H9 (cell line): ENCODE results near the gene PHF1. TPM values are rescaled to one million over a fixed set of nuclear protein-coding genes. Genes with fewer than 3 reads are reported as not detected.

Source experiments
- DNase-seq: peaks from one replicate; pipeline ENCODE4 v3.0.0-alpha.2; 2017
- H2AFZ ChIP-seq: one replicate; pipeline ENCODE4 v1.6.1; 2013; ENCODE audit warnings: mild to moderate bottlenecking, low read length, control low read depth, moderate library complexity
- H2AK5ac ChIP-seq: 2 replicates; pipeline ENCODE4 v1.6.1; 2013; ENCODE audit warnings: low read length, control low read depth, mixed read lengths; ENCODE audit not compliant: insufficient read length
- H2BK120ac ChIP-seq: one replicate; pipeline ENCODE4 v1.6.1; 2013; ENCODE audit warnings: low read depth, mild to moderate bottlenecking, low read length, control low read depth, inconsistent platforms; ENCODE audit not compliant: poor library complexity, severe bottlenecking
- H2BK12ac ChIP-seq: 2 replicates; pipeline ENCODE4 v1.6.1; 2013; ENCODE audit warnings: low read length, control low read depth, mixed read lengths, low read depth; ENCODE audit not compliant: insufficient read length
- H2BK15ac ChIP-seq: 2 replicates; pipeline ENCODE4 v1.6.1; 2013; ENCODE audit warnings: low read depth, low read length, control low read depth
- H2BK20ac ChIP-seq: one replicate; pipeline ENCODE4 v1.6.1; 2013; ENCODE audit warnings: low read depth, mild to moderate bottlenecking, low read length, control low read depth, inconsistent platforms; ENCODE audit not compliant: poor library complexity, severe bottlenecking
- H2BK5ac ChIP-seq: 2 replicates; pipeline ENCODE4 v1.6.1; 2013; ENCODE audit warnings: low read length, control low read depth, mixed read lengths; ENCODE audit not compliant: insufficient read length
- H3K14ac ChIP-seq: 2 replicates; pipeline ENCODE4 v1.6.1; 2013; ENCODE audit warnings: low read length, control low read depth; ENCODE audit not compliant: insufficient read depth
- H3K18ac ChIP-seq: 2 replicates; pipeline ENCODE4 v1.6.1; 2013; ENCODE audit warnings: low read depth, mild to moderate bottlenecking, mixed read lengths, low read length, control low read depth; ENCODE audit not compliant: insufficient read length
- H3K23ac ChIP-seq: 2 replicates; pipeline ENCODE4 v1.6.1; 2013; ENCODE audit warnings: low read length, control low read depth, mixed read lengths, low read depth; ENCODE audit not compliant: insufficient read length
- H3K23me2 ChIP-seq: 2 replicates; pipeline ENCODE4 v1.6.1; 2013; ENCODE audit warnings: low read depth, mild to moderate bottlenecking, mixed read lengths, low read length, control low read depth; ENCODE audit not compliant: insufficient read length, poor library complexity, severe bottlenecking
- H3K27ac ChIP-seq: 2 replicates; pipeline ENCODE4 v1.5.1; 2013; ENCODE audit warnings: low read length, control low read depth, mixed read lengths, low read depth; ENCODE audit not compliant: insufficient read length
- H3K27me3 ChIP-seq: 2 replicates; pipeline ENCODE4 v1.6.1; 2013; ENCODE audit warnings: low read length, control low read depth, inconsistent platforms; ENCODE audit not compliant: insufficient read depth
- H3K4ac ChIP-seq: 2 replicates; pipeline ENCODE4 v1.6.1; 2013; ENCODE audit warnings: low read depth, mild to moderate bottlenecking, control low read depth, inconsistent platforms, low read length, moderate library complexity
- H3K4me1 ChIP-seq: 2 replicates; pipeline ENCODE4 v1.6.1; 2013; ENCODE audit warnings: low read length, control low read depth, inconsistent platforms; ENCODE audit not compliant: insufficient read depth
- H3K4me2 ChIP-seq: 2 replicates; pipeline ENCODE4 v1.6.1; 2013; ENCODE audit warnings: low read length, control low read depth, mixed read lengths; ENCODE audit not compliant: insufficient read length, insufficient read depth
- H3K56ac ChIP-seq: 2 replicates; pipeline ENCODE4 v1.6.1; 2013; ENCODE audit warnings: low read depth, mild to moderate bottlenecking, mixed read lengths, low read length, control low read depth; ENCODE audit not compliant: insufficient read length
- H3K79me1 ChIP-seq: 2 replicates; pipeline ENCODE4 v1.6.1; 2013; ENCODE audit warnings: low read depth, mild to moderate bottlenecking, moderate library complexity, low read length, control low read depth, inconsistent platforms; ENCODE audit not compliant: insufficient read depth, poor library complexity, severe bottlenecking
- H3K79me2 ChIP-seq: 2 replicates; pipeline ENCODE4 v1.6.1; 2013; ENCODE audit warnings: low read length, control low read depth, inconsistent platforms; ENCODE audit not compliant: insufficient read depth
- H3K9ac ChIP-seq: 2 replicates; pipeline ENCODE4 v1.6.1; 2013; ENCODE audit warnings: low read length, control low read depth, mixed read lengths; ENCODE audit not compliant: insufficient read length; ENCODE audit errors: extremely low read depth
- H3K9me3 ChIP-seq: one replicate; pipeline ENCODE4 v1.6.1; 2013; ENCODE audit warnings: low read depth, low read length, inconsistent platforms; ENCODE audit not compliant: control insufficient read depth
- H3T11ph ChIP-seq: one replicate; pipeline ENCODE4 v1.6.1; 2013; ENCODE audit warnings: mild to moderate bottlenecking, low read length, control low read depth, inconsistent platforms
- H4K20me1 ChIP-seq: one replicate; pipeline ENCODE4 v1.6.1; 2013; ENCODE audit not compliant: control insufficient read depth, insufficient read length, insufficient read depth
- H4K5ac ChIP-seq: 2 replicates; pipeline ENCODE4 v1.6.1; 2013; ENCODE audit warnings: low read depth, mild to moderate bottlenecking, mixed read lengths, low read length, control low read depth; ENCODE audit not compliant: insufficient read length
- H4K8ac ChIP-seq: replicated peaks from 2 replicates; pipeline ENCODE4 v1.6.1; 2013; ENCODE audit warnings: low read length, control low read depth, mixed read lengths, low read depth; ENCODE audit not compliant: insufficient read length
- H4K91ac ChIP-seq: 2 replicates; pipeline ENCODE4 v1.6.1; 2013; ENCODE audit warnings: low read depth, mild to moderate bottlenecking, moderate library complexity, mixed read lengths, low read length, control low read depth; ENCODE audit not compliant: insufficient read length
- H3K27ac Mint-ChIP-seq, 3 experiments: 2 replicates in 2 of 3; 3 replicates in 1 of 3; pipeline ENCODE4 v1.8.0; 2020 to 2021; ENCODE audit warnings: mixed read lengths in 3 of 3, mild to moderate bottlenecking in 1 of 3, moderate library complexity in 1 of 3
- H3K27me3 Mint-ChIP-seq: 2 replicates; pipeline ENCODE4 v1.8.0; 2021; ENCODE audit warnings: low read depth, mild to moderate bottlenecking, moderate library complexity, mixed read lengths
- H3K36me3 Mint-ChIP-seq, 3 experiments: 2 replicates in 2 of 3; 3 replicates in 1 of 3; pipeline ENCODE4 v1.8.0; 2020 to 2021; ENCODE audit warnings: low read depth in 3 of 3, mixed read lengths in 3 of 3; ENCODE audit not compliant: insufficient read depth in 1 of 3
- H3K4me1 Mint-ChIP-seq, 2 experiments: 2 replicates each; pipeline ENCODE4 v1.8.0; 2020; ENCODE audit warnings: mixed read lengths in 2 of 2
- H3K4me3 Mint-ChIP-seq, 2 experiments: 2 replicates in 1 of 2; 3 replicates in 1 of 2; pipeline ENCODE4 v1.8.0; 2020 to 2021; ENCODE audit warnings: mild to moderate bottlenecking in 2 of 2, mixed read lengths in 2 of 2, moderate library complexity in 1 of 2
- H3K9me3 Mint-ChIP-seq, 2 experiments: 2 replicates in 1 of 2; 3 replicates in 1 of 2; pipeline ENCODE4 v1.8.0; 2020; ENCODE audit warnings: mild to moderate bottlenecking in 2 of 2, mixed read lengths in 2 of 2, moderate library complexity in 1 of 2
- CTCF ChIP-seq: fragments of 200-600 bp; sonication (generic); conservative IDR thresholded peaks from 3 replicates; pipeline ENCODE4 v1.8.0; 2021; ENCODE audit warnings: antibody characterized with exemption, mild to moderate bottlenecking
- WGBS: extraction: QIAGEN DNeasy Blood & Tissue Kit; methylation state at CpG from one replicate; pipeline ENCODE4 v1.1.7; 2013; ENCODE audit warnings: missing lambda C conversion rate, low lambda C conversion rate, mixed read lengths; ENCODE audit not compliant: insufficient read length; ENCODE audit errors: extremely low coverage; 5-methylcytosine and 5-hydroxymethylcytosine counted together
- total RNA-seq: library from RNA; stranded (reverse); gene quantifications from 2 replicates; pipeline ENCODE4 v1.2.1, GENCODE V29; 2021

The PHF1 gene
- total RNA-seq, 1 experiment from 2014 or later: 56.8 TPM

DNA sequence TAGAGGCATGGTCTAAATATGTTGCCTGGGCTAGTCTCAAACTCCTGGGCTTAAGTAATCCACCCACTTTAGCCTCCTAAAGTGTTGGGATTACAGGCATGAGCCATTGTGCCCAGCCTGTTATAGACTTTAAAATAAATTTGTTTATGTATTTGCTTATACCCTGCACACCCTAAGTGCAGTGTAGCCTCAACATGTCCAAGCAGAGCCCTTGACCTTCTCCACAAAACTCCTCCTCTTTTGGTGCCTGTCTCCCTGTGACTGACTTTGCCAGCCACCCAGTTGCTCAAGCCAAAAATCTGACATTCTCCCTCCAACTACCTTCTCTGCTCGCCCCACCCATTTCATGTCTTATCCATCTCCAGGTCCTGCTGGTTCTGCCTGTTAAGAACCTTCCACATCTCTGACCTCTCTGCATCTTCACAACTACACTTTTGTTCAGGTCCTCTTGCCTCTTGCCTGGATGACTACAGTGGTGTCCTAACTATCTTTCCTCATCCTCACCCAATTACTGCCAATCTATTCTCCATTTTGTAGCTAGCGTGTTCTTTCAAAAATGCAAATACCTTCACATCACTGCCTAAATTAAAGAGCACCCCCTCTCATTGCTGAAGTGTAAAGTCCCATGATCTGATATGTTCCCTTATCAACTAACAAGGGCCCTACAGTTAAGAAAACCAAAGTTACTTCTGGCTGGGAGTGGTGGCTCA lies 30.4 kb upstream of the PHF1 start:
- no peak overlapping the region for H2AFZ ChIP-seq
- no peak overlapping the region for H3K56ac ChIP-seq
- Mint-ChIP-seq H3K4me1 (peaks cover 7 to 12% of the 10 kb centered on the region in 2 experiments), H3K36me3 (no peaks in the 10 kb centered on the region), H3K4me3 (no peak overlapping the region), H3K27me3 (peaks cover 2% of the 10 kb centered on the region), H3K27ac (no peak overlapping the region), H3K9me3 (no peaks in the 10 kb centered on the region)
- H3K14ac ChIP-seq: no peak overlapping the region
- H3K4me1 ChIP-seq: no peaks in the 10 kb centered on the region
- no peaks in the 10 kb centered on the region for H3K79me1 ChIP-seq
- no peak overlapping the region for H2BK12ac ChIP-seq
- no CpG with 5 or more reads among the region's 2 CpGs for WGBS
- H3K23ac ChIP-seq: no peak overlapping the region
- no peak overlapping the region for H3T11ph ChIP-seq
- no peak overlapping the region for H3K18ac ChIP-seq
- no peak overlapping the region for H4K91ac ChIP-seq
- H3K9ac ChIP-seq: no peak overlapping the region
- no peaks in the 10 kb centered on the region for H3K9me3 ChIP-seq
- H2AK5ac ChIP-seq: no peak overlapping the region
- H3K27me3 ChIP-seq: no peaks in the 10 kb centered on the region
- no peak for TF ChIP-seq CTCF
- H4K5ac ChIP-seq: no peak overlapping the region
- no peak overlapping the region for H2BK20ac ChIP-seq
- H3K79me2 ChIP-seq: no peaks in the 10 kb centered on the region
- H3K27ac ChIP-seq: no peak overlapping the region
- no peak overlapping the region for H4K8ac ChIP-seq
- no peaks in the 10 kb centered on the region for H4K20me1 ChIP-seq
- no peak overlapping the region for H2BK15ac ChIP-seq
- no peak overlapping the region for H3K4me2 ChIP-seq
- H2BK5ac ChIP-seq: no peak overlapping the region
- no peak overlapping the region for H2BK120ac ChIP-seq
- no peak for DNase-seq
- H3K4ac ChIP-seq: no peak overlapping the region
- H3K23me2 ChIP-seq: no peaks in the 10 kb centered on the region
